Measurements from ENCODE around the gene N4BP2L1. TPM values are rescaled to one million over a fixed set of nuclear protein-coding genes. Genes with fewer than 3 reads are reported as not detected.

The N4BP2L1 gene
- total RNA-seq (2022; extraction: Qiagen RNA extraction) = 0.40 to 0.64 TPM (median 0.51 TPM) in 5 replicates

DNA sequence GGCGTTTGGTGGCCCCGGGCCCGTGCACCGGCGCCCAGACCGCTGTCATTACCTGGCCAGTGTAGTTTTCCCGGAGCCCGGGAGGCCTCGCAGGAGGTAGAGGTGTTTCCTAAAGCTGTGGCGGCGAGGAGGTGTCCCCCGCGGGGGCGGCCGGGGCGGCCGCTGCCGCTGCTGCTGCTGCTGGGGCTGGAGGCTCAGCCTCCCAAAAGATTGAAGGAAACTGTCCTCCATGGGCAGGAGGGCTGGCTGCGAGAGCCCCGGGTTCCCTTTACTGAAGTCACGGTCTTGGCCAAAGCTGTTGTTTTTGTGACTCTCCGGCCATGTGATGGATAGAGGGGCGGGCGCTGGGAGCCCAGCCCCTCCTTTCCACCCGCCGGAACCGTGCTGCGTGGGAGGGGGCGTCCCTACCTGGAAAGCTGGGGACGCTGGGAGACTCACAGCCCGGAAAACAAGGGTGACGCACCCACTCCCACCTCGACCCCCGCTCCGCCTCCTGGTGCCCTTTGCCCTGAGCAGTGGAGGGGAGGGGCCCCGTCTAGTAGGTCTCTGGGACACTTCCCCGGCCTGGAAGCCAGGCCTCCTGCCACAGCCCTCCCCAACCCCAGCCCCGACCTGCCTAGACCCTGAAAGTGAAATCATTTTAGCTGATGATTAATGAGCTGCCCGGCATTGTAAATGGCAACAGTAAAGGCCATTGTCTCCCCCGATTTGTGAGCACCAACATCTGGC is at the start of gene N4BP2L1:
Gene N4BP2L1, minus strand, starts transcription at position 279 of the 729 bp plus-strand sequence. Its CDS starts 48 bp downstream, at position 231.

Other genes starting within 250 kb of the N4BP2L1 start
- 0.08 TPM in 1 of 5 replicates, not detected in the others for gene ZAR1L, start 112.8 kb downstream of the N4BP2L1 start, total RNA-seq (2022; extraction: Qiagen RNA extraction)
- gene BRCA2, start 112.6 kb downstream of the N4BP2L1 start, total RNA-seq (2022; extraction: Qiagen RNA extraction) = 3.0 to 6.8 TPM (median 3.7 TPM) in 5 replicates
- 18.4 to 25.9 TPM (median 20.9 TPM) in 5 replicates for gene N4BP2L2, start 110.7 kb upstream of the N4BP2L1 start, total RNA-seq (2022; extraction: Qiagen RNA extraction)
- 8.8 to 12.9 TPM (median 9.3 TPM) in 5 replicates for gene PDS5B, start 158.3 kb upstream of the N4BP2L1 start, total RNA-seq (2022; extraction: Qiagen RNA extraction)

All from A549 treated with CORT108297 at 1 μM for 4 hours (cell line).